GM21390 (cell line): Measurements from ENCODE around the gene UST.
"Not testable (repeated sequence)": the region's sequence is repeated elsewhere in the genome, so short reads cannot be mapped to it uniquely, and the experiment has no call there.

ENCODE experiments used
- ATAC-seq: cut with Tn5 transposase; IDR thresholded peaks from one replicate; pipeline ENCODE4 v1.9.1; 2021; ENCODE audit not compliant: unreplicated experiment

Gene UST

GRCh38 chr6:148890652-148891404 lies 144.0 kb downstream of the UST start:
- ATAC-seq = no peak

GRCh38 chr6:148891405-148891783 lies 144.6 kb downstream of the UST start:
- no peak for ATAC-seq

- ATAC-seq = no peak
Observed at GRCh38 chr6:148892247-148892646, 145.4 kb downstream of the UST start.

GRCh38 chr6:148893073-148893472 lies 146.2 kb downstream of the UST start:
- ATAC-seq = no peak

- ATAC-seq = no peak
Observed at GRCh38 chr6:148893481-148893880, 146.7 kb downstream of the UST start.

GRCh38 chr6:148898376-148899014 lies 151.7 kb downstream of the UST start:
- no peak for ATAC-seq

GRCh38 chr6:148904896-148905870 lies 158.4 kb downstream of the UST start:
- ATAC-seq = no peak

GRCh38 chr6:148905901-148906300 lies 159.1 kb downstream of the UST start:
- no peak for ATAC-seq

- no peak for ATAC-seq
Observed at GRCh38 chr6:148906386-148906785, 159.6 kb downstream of the UST start.

GRCh38 chr6:148907573-148907972 lies 160.7 kb downstream of the UST start:
- ATAC-seq = no peak

- no peak for ATAC-seq
Observed at GRCh38 chr6:148912252-148912651, 165.4 kb downstream of the UST start.

GRCh38 chr6:148915810-148916209 lies 169.0 kb downstream of the UST start:
- ATAC-seq = no peak

- ATAC-seq = not testable (repeated sequence)
Observed at GRCh38 chr6:148916485-148916884, 169.7 kb downstream of the UST start.

GRCh38 chr6:148924226-148925012 lies 177.6 kb downstream of the UST start:
- ATAC-seq = no peak

GRCh38 chr6:148925701-148926100 lies 178.9 kb downstream of the UST start:
- no peak for ATAC-seq

- ATAC-seq = no peak
Observed at GRCh38 chr6:148926478-148926877, 179.6 kb downstream of the UST start.

- ATAC-seq = no peak
Observed at GRCh38 chr6:148927586-148927985, 180.8 kb downstream of the UST start.

GRCh38 chr6:148928811-148929210 lies 182.0 kb downstream of the UST start:
- ATAC-seq = no peak

- ATAC-seq = no peak
Observed at GRCh38 chr6:148932208-148932607, 185.4 kb downstream of the UST start.

- no peak for ATAC-seq
Observed at GRCh38 chr6:148932731-148933130, 185.9 kb downstream of the UST start.

- no peak for ATAC-seq
Observed at GRCh38 chr6:148934539-148934938, 187.7 kb downstream of the UST start.
